Stomach (tissue), 4 donors: ENCODE results near the gene ADGRL2.

ENCODE experiments used
- CTCF ChIP-seq, 7 experiments: fragments of 450-650 bp in 4 of 7; fragments of 200-600 bp in 3 of 7; sonication (generic) in 3 of 7; IDR thresholded peaks; one replicate each; pipeline ENCODE4 v1.5.1; 2016 to 2019; ENCODE audit warnings: antibody characterized with exemption in 7 of 7, control low read depth in 2 of 7, mild to moderate bottlenecking in 1 of 7
- EP300 ChIP-seq: sonication (generic); formaldehyde crosslinking; IDR thresholded peaks from one replicate; pipeline ENCODE4 v1.6.1; 2017; ENCODE audit warnings: antibody characterized with exemption

GRCh38 chr1:81974222-81974841 is 173.6 kb downstream of the ADGRL2 start:
- TF ChIP-seq CTCF (IDR thresholded peaks at IDR 0.05) (no peak), EP300 (no peak)
